HG02571 (cell line): ENCODE measurements around the gene MAST2.

Experiments
- ATAC-seq: cut with Tn5 transposase; IDR thresholded peaks from one replicate; pipeline ENCODE4 v1.9.1; 2021; ENCODE audit warnings: mild to moderate bottlenecking, moderate library complexity; ENCODE audit not compliant: unreplicated experiment

MAST2 gene

GRCh38 chr1:46013581-46013980, 210.2 kb downstream of the MAST2 start:
- no peak for ATAC-seq

GRCh38 chr1:46017876-46018503, 214.6 kb downstream of the MAST2 start:
- no peak for ATAC-seq

- no peak for ATAC-seq
Measured at GRCh38 chr1:46019348-46019747, 215.9 kb downstream of the MAST2 start.

- ATAC-seq, result no peak
Measured at GRCh38 chr1:46020010-46020409, 216.6 kb downstream of the MAST2 start.

- ATAC-seq, result no peak
Measured at GRCh38 chr1:46021046-46021996, 217.9 kb downstream of the MAST2 start.

GRCh38 chr1:46026531-46026930, 223.1 kb downstream of the MAST2 start:
- ATAC-seq, result no peak

- ATAC-seq, result no peak
Measured at GRCh38 chr1:46027788-46028573, 224.6 kb downstream of the MAST2 start.

GRCh38 chr1:46030074-46030870, 226.9 kb downstream of the MAST2 start:
- no peak for ATAC-seq

GRCh38 chr1:46030876-46031660, 227.7 kb downstream of the MAST2 start:
- ATAC-seq, result no peak

- ATAC-seq, result no peak
Measured at GRCh38 chr1:46034601-46035516, 231.4 kb downstream of the MAST2 start.

- ATAC-seq, result no peak
Measured at GRCh38 chr1:46036894-46037839, 233.8 kb downstream of the MAST2 start.

GRCh38 chr1:46039571-46040052, 236.2 kb downstream of the MAST2 start:
- no peak for ATAC-seq

- ATAC-seq, result no peak
Measured at GRCh38 chr1:46041551-46041950, 238.1 kb downstream of the MAST2 start.

GRCh38 chr1:46041974-46042373, 238.6 kb downstream of the MAST2 start:
- ATAC-seq, result no peak

- ATAC-seq, result peak; percentile 45
Measured at GRCh38 chr1:46043458-46044017, 240.1 kb downstream of the MAST2 start.

GRCh38 chr1:46044116-46044515, 240.7 kb downstream of the MAST2 start:
- ATAC-seq, result no peak

- no peak for ATAC-seq
Measured at GRCh38 chr1:46053734-46054133, 250.3 kb downstream of the MAST2 start.
